Keratinocyte (primary cell): Measurements from ENCODE around the gene MUC5B.

Experiments used
- EZH2 ChIP-seq: IDR thresholded peaks from one replicate; pipeline ENCODE4 v1.6.1; 2012; ENCODE audit warnings: inconsistent platforms, mild to moderate bottlenecking, low read length, moderate library complexity
- TF ChIP-seq, protein P1 (sequence below), 3 experiments: IDR thresholded peaks in 1 of 3; conservative IDR thresholded peaks in 1 of 3; optimal IDR thresholded peaks in 1 of 3; 2 replicates in 2 of 3; 3 replicates in 1 of 3; pipeline versions ENCODE3 to v1.5.1; 2011; ENCODE audit warnings: low read length in 3 of 3, mild to moderate bottlenecking in 3 of 3, moderate library complexity in 2 of 3, control low read depth in 1 of 3, inconsistent platforms in 1 of 3; ENCODE audit not compliant: insufficient read depth in 2 of 3; ENCODE audit errors: extremely low read depth in 1 of 3

DNA sequence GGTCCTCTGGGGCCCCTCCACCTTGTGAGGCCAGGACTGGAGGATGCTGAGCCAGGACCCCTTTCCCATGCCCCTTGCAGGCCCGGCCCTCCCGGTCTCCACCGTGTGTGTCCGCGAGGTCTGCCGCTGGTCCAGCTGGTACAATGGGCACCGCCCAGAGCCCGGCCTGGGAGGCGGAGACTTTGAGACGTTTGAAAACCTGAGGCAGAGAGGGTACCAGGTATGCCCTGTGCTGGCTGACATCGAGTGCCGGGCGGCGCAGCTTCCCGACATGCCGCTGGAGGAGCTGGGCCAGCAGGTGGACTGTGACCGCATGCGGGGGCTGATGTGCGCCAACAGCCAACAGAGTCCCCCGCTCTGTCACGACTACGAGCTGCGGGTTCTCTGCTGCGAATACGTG is 17.9 kb downstream of the MUC5B start:
- TF ChIP-seq, protein P1, sequence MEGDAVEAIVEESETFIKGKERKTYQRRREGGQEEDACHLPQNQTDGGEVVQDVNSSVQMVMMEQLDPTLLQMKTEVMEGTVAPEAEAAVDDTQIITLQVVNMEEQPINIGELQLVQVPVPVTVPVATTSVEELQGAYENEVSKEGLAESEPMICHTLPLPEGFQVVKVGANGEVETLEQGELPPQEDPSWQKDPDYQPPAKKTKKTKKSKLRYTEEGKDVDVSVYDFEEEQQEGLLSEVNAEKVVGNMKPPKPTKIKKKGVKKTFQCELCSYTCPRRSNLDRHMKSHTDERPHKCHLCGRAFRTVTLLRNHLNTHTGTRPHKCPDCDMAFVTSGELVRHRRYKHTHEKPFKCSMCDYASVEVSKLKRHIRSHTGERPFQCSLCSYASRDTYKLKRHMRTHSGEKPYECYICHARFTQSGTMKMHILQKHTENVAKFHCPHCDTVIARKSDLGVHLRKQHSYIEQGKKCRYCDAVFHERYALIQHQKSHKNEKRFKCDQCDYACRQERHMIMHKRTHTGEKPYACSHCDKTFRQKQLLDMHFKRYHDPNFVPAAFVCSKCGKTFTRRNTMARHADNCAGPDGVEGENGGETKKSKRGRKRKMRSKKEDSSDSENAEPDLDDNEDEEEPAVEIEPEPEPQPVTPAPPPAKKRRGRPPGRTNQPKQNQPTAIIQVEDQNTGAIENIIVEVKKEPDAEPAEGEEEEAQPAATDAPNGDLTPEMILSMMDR (optimal IDR thresholded peaks at IDR 0.05 in 1 of 3, IDR thresholded peaks at IDR 0.05 in 1 of 3, conservative IDR thresholded peaks at IDR 0.05 in 1 of 3; ENCODE audit: extremely low read depth in 1 of 3, insufficient read depth in 2 of 3, low read length in 3 of 3), result no peak
- TF ChIP-seq EZH2, result no peak
